Retina (tissue), 1 donor: ENCODE data around the gene SGMS1.
A peak's percentile ranks its signal among the peaks of the same experiment; 100 is the strongest.

Source experiments
- DNase-seq: peaks from one replicate; pipeline ENCODE4 v3.0.0-alpha.2; 2016

The SGMS1 gene

GRCh38 chr10:50635286-50635685, 11.5 kb upstream of the SGMS1 start:
- DNase-seq, result no peak

- no peak for DNase-seq
Measured at GRCh38 chr10:50634479-50634878, 10.7 kb upstream of the SGMS1 start.

- DNase-seq, result no peak
Measured at GRCh38 chr10:50631052-50631451, 7.3 kb upstream of the SGMS1 start.

GRCh38 chr10:50629495-50630122, 5.9 kb upstream of the SGMS1 start:
- no peak for DNase-seq

- DNase-seq, result no peak
Measured at GRCh38 chr10:50627896-50628295, 4.1 kb upstream of the SGMS1 start.

GRCh38 chr10:50627443-50627842, 3.7 kb upstream of the SGMS1 start:
- no peak for DNase-seq

GRCh38 chr10:50625649-50626132, 1.9 kb upstream of the SGMS1 start:
- no peak for DNase-seq

GRCh38 chr10:50624866-50625501, 1.2 kb upstream of the SGMS1 start:
- DNase-seq, result peak; percentile 100

GRCh38 chr10:50624413-50624865, 683 bp upstream of the SGMS1 start:
- DNase-seq, result peak; percentile 99

- DNase-seq, result peak; percentile 82
Measured at GRCh38 chr10:50622706-50623662, 772 bp downstream of the SGMS1 start.

- peak; percentile 81 for DNase-seq
Measured at GRCh38 chr10:50621968-50622705, 1.6 kb downstream of the SGMS1 start.

GRCh38 chr10:50620899-50621298, 2.9 kb downstream of the SGMS1 start:
- no peak for DNase-seq

- no peak for DNase-seq
Measured at GRCh38 chr10:50619882-50620281, 3.9 kb downstream of the SGMS1 start.

- DNase-seq, result no peak
Measured at GRCh38 chr10:50619166-50619565, 4.6 kb downstream of the SGMS1 start.

- DNase-seq, result no peak
Measured at GRCh38 chr10:50618624-50619023, 5.1 kb downstream of the SGMS1 start.

GRCh38 chr10:50615658-50616057, 8.1 kb downstream of the SGMS1 start:
- DNase-seq, result no peak

GRCh38 chr10:50614444-50615137, 9.2 kb downstream of the SGMS1 start:
- DNase-seq, result no peak

GRCh38 chr10:50613726-50614443, 9.9 kb downstream of the SGMS1 start:
- no peak for DNase-seq

- DNase-seq, result no peak
Measured at GRCh38 chr10:50613150-50613549, 10.6 kb downstream of the SGMS1 start.

GRCh38 chr10:50610368-50610767, 13.4 kb downstream of the SGMS1 start:
- DNase-seq, result no peak

GRCh38 chr10:50607356-50607925, 16.3 kb downstream of the SGMS1 start:
- no peak for DNase-seq
